ENCODE results near the gene PLA2G4D.

Gene PLA2G4D, protein sequence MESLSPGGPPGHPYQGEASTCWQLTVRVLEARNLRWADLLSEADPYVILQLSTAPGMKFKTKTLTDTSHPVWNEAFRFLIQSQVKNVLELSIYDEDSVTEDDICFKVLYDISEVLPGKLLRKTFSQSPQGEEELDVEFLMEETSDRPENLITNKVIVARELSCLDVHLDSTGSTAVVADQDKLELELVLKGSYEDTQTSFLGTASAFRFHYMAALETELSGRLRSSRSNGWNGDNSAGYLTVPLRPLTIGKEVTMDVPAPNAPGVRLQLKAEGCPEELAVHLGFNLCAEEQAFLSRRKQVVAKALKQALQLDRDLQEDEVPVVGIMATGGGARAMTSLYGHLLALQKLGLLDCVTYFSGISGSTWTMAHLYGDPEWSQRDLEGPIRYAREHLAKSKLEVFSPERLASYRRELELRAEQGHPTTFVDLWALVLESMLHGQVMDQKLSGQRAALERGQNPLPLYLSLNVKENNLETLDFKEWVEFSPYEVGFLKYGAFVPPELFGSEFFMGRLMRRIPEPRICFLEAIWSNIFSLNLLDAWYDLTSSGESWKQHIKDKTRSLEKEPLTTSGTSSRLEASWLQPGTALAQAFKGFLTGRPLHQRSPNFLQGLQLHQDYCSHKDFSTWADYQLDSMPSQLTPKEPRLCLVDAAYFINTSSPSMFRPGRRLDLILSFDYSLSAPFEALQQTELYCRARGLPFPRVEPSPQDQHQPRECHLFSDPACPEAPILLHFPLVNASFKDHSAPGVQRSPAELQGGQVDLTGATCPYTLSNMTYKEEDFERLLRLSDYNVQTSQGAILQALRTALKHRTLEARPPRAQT

DNA sequence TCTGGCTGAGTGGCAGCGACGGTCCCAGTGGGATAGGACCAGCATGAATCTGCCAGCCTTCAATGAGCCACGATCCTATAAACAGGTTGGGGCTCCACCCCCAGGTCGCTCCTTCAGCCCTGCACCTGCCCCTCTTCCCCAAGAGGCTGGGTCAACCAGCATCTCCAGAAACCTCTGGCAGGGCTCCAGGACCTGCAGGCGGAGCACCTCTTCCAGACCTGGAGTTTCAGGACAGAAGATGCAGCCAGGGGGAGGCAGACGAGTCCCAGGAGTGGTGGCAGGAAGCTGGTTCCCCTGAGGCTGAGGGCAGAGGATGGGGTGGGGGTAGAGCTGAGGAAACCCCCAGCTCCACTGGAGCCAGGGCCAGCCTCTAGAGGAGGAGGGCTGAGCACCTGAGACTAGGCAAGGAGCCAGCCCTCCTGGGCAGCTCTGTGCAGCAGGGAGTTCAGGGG, at the start of gene PLA2G4D:
TSS of gene PLA2G4D (minus strand) at position 51 of the 452 bp plus-strand sequence. CDS start 103 bp downstream, outside the sequence.
- no peak within 1 kb of the TSS for H3K4me3 ChIP-seq (ENCODE audit: control insufficient read depth, low read depth, low read length)
- no peak for DNase-seq (ENCODE audit: low read depth)
- TF ChIP-seq, protein P1, sequence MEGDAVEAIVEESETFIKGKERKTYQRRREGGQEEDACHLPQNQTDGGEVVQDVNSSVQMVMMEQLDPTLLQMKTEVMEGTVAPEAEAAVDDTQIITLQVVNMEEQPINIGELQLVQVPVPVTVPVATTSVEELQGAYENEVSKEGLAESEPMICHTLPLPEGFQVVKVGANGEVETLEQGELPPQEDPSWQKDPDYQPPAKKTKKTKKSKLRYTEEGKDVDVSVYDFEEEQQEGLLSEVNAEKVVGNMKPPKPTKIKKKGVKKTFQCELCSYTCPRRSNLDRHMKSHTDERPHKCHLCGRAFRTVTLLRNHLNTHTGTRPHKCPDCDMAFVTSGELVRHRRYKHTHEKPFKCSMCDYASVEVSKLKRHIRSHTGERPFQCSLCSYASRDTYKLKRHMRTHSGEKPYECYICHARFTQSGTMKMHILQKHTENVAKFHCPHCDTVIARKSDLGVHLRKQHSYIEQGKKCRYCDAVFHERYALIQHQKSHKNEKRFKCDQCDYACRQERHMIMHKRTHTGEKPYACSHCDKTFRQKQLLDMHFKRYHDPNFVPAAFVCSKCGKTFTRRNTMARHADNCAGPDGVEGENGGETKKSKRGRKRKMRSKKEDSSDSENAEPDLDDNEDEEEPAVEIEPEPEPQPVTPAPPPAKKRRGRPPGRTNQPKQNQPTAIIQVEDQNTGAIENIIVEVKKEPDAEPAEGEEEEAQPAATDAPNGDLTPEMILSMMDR (IDR thresholded peaks at IDR 0.05; ENCODE audit: control insufficient read depth, insufficient read depth, low read depth, low read length, missing control alignments) = no peak

DNA sequence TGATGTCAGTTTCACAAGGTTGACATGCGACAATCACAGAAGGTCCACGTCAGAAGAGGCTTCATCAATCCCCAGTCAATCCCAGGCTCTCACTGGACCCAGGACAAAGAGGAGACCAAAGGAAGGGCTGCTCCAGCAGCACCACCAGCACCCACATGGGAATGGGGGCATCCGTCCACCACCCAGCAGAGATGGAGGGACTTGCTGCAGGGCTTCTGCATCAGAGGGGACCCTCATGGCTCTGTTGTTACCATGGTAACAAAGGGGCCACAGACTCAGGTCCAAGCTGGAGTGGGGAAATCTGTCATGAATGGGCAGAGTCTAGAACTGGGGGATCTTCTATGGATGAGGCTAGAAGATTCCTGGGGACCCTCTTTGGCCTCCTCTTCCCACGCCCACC, 49.0 kb upstream of the PLA2G4D start:
- DNase-seq (ENCODE audit: low read depth) = no peak
- TF ChIP-seq, protein P1 (IDR thresholded peaks at IDR 0.05; ENCODE audit: control insufficient read depth, insufficient read depth, low read depth, low read length, missing control alignments) = no peak
- no peak overlapping the region for H3K4me3 ChIP-seq (ENCODE audit: control insufficient read depth, low read depth, low read length)

DNA sequence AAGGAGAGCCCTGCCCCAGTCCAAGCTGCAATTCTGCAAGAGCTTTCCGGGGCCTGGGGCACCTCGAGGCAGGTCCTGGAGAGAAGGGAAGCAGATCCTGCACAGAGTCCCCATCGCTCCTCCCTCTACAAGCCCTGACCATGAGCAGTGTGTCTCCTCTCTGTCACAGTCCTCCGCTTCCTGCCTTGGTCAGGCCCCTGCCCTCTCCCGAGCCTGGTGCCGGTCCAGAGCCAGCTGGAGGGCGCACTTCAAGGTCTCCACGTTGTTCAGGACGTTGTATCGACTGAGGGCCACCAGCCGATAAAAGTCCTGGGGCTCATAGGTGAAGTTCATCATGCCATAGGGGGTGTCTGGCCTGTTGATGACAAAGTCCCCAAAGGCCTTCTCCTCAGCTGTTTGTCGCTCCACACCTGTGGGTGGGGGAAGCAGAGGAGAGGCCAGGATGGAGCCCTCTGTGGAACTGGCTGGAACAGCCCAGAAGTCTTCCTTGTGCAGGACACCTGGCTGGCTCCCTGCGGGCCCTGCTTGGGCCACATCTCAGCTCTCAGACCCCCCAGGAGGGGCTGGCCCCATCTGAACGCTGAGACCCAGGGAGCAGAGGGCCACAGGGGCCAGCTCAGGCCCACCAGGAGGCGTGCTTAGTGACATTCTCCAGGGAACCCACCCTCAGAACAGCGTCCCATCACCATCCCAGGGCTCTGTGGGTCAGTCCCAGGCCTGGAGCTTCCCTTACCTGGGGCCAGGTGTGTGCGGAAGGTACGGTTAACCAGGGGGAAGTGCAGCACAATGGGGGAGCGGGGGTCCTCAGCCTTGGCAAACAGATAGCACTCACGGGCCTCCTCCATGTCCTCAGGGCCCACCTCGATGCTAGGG, 47.7 kb upstream of the PLA2G4D start:
- no peak for DNase-seq (ENCODE audit: low read depth)
- no peak overlapping the region for H3K4me3 ChIP-seq (ENCODE audit: control insufficient read depth, low read depth, low read length)
- TF ChIP-seq, protein P1 (IDR thresholded peaks at IDR 0.05; ENCODE audit: control insufficient read depth, insufficient read depth, low read depth, low read length, missing control alignments) = no peak

DNA sequence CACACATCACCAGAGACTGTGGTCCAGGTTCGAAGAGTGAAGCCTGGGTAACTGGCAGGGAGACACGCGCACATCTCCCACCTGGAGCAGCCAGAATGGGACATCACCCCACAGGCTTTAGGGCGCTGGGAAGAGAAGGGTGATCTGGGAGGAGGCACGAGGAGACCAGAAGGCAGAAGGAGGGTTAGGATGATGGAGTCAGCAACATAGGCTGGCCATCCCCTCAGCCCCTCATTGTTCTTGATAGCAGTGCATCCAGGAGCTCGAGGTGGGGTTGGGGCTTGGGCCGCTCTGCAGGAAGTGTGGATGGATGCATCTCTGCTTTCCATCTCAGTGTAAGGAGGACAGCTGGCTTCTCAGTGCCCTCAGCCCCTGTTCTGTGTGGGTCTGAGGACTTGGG, 46.9 kb upstream of the PLA2G4D start:
- TF ChIP-seq, protein P1 (IDR thresholded peaks at IDR 0.05; ENCODE audit: control insufficient read depth, insufficient read depth, low read depth, low read length, missing control alignments) = no peak
- H3K4me3 ChIP-seq (ENCODE audit: control insufficient read depth, low read depth, low read length) = no peak overlapping the region
- DNase-seq (ENCODE audit: low read depth) = no peak

DNA sequence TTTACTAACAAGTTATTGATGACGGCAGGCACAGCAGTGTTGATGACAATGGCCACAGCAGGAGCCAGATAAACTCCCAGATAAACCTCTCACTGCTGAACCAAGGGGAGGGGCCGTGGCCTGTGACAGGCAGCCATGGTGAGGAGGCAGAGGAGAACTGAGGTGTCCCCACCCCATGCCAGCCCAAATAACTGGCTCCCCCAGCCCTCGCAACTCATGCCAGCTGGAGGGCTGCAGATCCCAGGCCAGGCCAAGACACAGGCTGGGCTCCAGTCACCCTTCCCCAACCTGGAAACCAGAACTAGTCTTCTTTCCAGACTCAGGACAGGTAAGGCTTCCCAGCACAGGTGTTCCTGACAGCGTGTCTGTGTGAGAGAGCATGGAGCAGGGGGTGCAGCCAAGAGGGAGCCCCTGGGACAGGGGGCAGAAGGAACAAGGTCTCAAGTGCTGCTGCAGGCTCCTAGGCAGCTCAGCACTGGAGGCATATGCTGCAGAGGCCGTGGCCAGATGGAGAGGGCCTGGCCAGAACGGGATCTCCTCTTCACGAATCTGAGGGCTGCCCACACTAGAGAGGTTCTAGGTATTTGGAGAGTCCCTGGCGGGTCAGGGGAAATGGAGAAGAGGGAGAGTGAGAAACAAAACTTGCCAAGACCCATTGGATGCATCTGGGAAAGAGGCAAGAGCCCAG, 46.2 kb upstream of the PLA2G4D start:
- no peak overlapping the region for H3K4me3 ChIP-seq (ENCODE audit: control insufficient read depth, low read depth, low read length)
- TF ChIP-seq, protein P1 (IDR thresholded peaks at IDR 0.05; ENCODE audit: control insufficient read depth, insufficient read depth, low read depth, low read length, missing control alignments) = no peak
- no peak for DNase-seq (ENCODE audit: low read depth)
